Common myeloid progenitor, CD34-positive (primary cell): Measurements from ENCODE around the gene CHST15.

ENCODE experiments used
- CTCF ChIA-PET: fragments of 350-600 bp; sonication (Branson Sonifier 250); formaldehyde crosslinking; loops from one replicate; lab custom pipeline; 2021; ENCODE audit warnings: antibody characterized with exemption; lab: Charles Lee
- POLR2A ChIA-PET: fragments of 350-600 bp; sonication (Branson Sonifier 250); formaldehyde crosslinking; loops from one replicate; lab custom pipeline; 2021; ENCODE audit warnings: antibody characterized with exemption; lab: Charles Lee
- DNase-seq, 3 donors: peaks; one replicate each; pipeline versions ENCODE4 v3.0.0 to v3.0.0-alpha.2; 2013
- H3K27ac ChIP-seq, 2 experiments: 1 replicate in 1 of 2; 2 replicates in 1 of 2; pipeline ENCODE4 v1.7.0; 2013; ENCODE audit warnings: inconsistent platforms in 2 of 2, low read length in 2 of 2, mild to moderate bottlenecking in 2 of 2, low read depth in 1 of 2, moderate library complexity in 1 of 2; ENCODE audit not compliant: severe bottlenecking in 2 of 2, insufficient read depth in 1 of 2, poor library complexity in 1 of 2
- H3K27me3 ChIP-seq, 5 experiments: replicated peaks in 2 of 5; 1 replicate in 3 of 5; 2 replicates in 2 of 5; pipeline versions ENCODE4 v1.6.1 to v1.7.0; 2013; ENCODE audit warnings: low read length in 4 of 5, mild to moderate bottlenecking in 2 of 5, moderate library complexity in 2 of 5, inconsistent platforms in 1 of 5; ENCODE audit not compliant: insufficient read depth in 5 of 5, control insufficient read depth in 4 of 5
- H3K36me3 ChIP-seq, 4 experiments: 1 replicate in 2 of 4; 2 replicates in 2 of 4; pipeline versions ENCODE4 v1.6.1 to v1.7.0; 2013; ENCODE audit warnings: low read length in 3 of 4, control low read depth in 1 of 4, mild to moderate bottlenecking in 1 of 4; ENCODE audit not compliant: control insufficient read depth in 4 of 4, insufficient read depth in 4 of 4
- H3K4me1 ChIP-seq, 4 experiments: 1 replicate in 3 of 4; 2 replicates in 1 of 4; pipeline versions ENCODE4 v1.6.1 to v1.7.1; 2013; ENCODE audit warnings: low read length in 3 of 4, mild to moderate bottlenecking in 3 of 4, control low read depth in 1 of 4, inconsistent platforms in 1 of 4, moderate library complexity in 1 of 4; ENCODE audit not compliant: control insufficient read depth in 4 of 4, insufficient read depth in 4 of 4; ENCODE audit errors: control extremely low read depth in 1 of 4
- H3K4me3 ChIP-seq, 7 experiments: 1 replicate in 4 of 7; 2 replicates in 3 of 7; pipeline versions ENCODE4 v1.5.1 to v1.7.0; 2013; ENCODE audit warnings: mild to moderate bottlenecking in 7 of 7, low read length in 6 of 7, moderate library complexity in 6 of 7, inconsistent platforms in 2 of 7, low read depth in 2 of 7, control low read depth in 1 of 7; ENCODE audit not compliant: insufficient read depth in 4 of 7, control insufficient read depth in 1 of 7; ENCODE audit errors: extremely low read depth in 1 of 7
- H3K9me3 ChIP-seq, 5 experiments: 1 replicate in 4 of 5; 2 replicates in 1 of 5; pipeline versions ENCODE4 v1.6.1 to v1.7.1; 2013; ENCODE audit warnings: low read length in 4 of 5, mild to moderate bottlenecking in 2 of 5, inconsistent platforms in 1 of 5, low read depth in 1 of 5, moderate library complexity in 1 of 5; ENCODE audit not compliant: control insufficient read depth in 4 of 5, insufficient read depth in 2 of 5; ENCODE audit errors: control extremely low read depth in 1 of 5
- whole genome bisulfite sequencing: methylation state at CpG from one replicate; pipeline ENCODE4 v1.1.5; 2013; ENCODE audit not compliant: insufficient coverage; 5-methylcytosine and 5-hydroxymethylcytosine counted together

Gene CHST15

GRCh38 chr10:124001391-124002148, 91.8 kb downstream of the CHST15 start:
- Histone ChIP-seq H3K36me3 (no peaks in the 10 kb centered on the region), H3K4me3 (no peak overlapping the region), H3K4me1 (no peaks in the 10 kb centered on the region), H3K27me3 (peaks cover 0 to 7% (median 2%) of the 10 kb centered on the region in 5 experiments), H3K9me3 (no peaks in the 10 kb centered on the region), H3K27ac (no peak overlapping the region)
- CTCF ChIA-PET, result interaction anchor here (0.7 to 1.4 kb wide), 5 partner anchors 10 to 392 kb away, joined by 3 to 5 read pairs (median 3); no protein-coding TSS in a partner anchor
- POLR2A ChIA-PET, result interaction anchor here (0.5 kb wide), 1 partner anchor 1711 kb away, joined by 5 read pairs; no protein-coding TSS in a partner anchor
- WGBS, result 90% methylated on average over 18 of the region's 22 CpGs
- no peak for DNase-seq

GRCh38 chr10:124000792-124001201, 92.6 kb downstream of the CHST15 start:
- Histone ChIP-seq H3K27me3 (peaks cover 0 to 13% (median 2%) of the 10 kb centered on the region in 5 experiments), H3K27ac (no peak overlapping the region), H3K9me3 (no peaks in the 10 kb centered on the region), H3K36me3 (no peaks in the 10 kb centered on the region), H3K4me1 (peaks cover 0 to 2% (median 0%) of the 10 kb centered on the region in 4 experiments), H3K4me3 (no peak overlapping the region)
- DNase-seq, result no peak
- ChIA-PET CTCF (interaction anchor here (1.4 kb wide), 1 partner anchor 389 kb away, joined by 5 read pairs; no protein-coding TSS in a partner anchor), POLR2A (no interaction called here)
- WGBS, result 76% methylated on average over 7 of the region's 8 CpGs

- POLR2A ChIA-PET, result no interaction called here
- Histone ChIP-seq H3K27ac (no peak overlapping the region), H3K4me1 (peaks cover 0 to 9% (median 3%) of the 10 kb centered on the region in 4 experiments), H3K4me3 (no peak overlapping the region), H3K36me3 (no peaks in the 10 kb centered on the region), H3K9me3 (no peaks in the 10 kb centered on the region), H3K27me3 (peaks cover 0 to 19% (median 3%) of the 10 kb centered on the region in 5 experiments)
- CTCF ChIA-PET, result interaction anchor here (0.8 to 1.4 kb wide), 2 partner anchors 389 to 405 kb away, joined by 3 to 5 read pairs; no protein-coding TSS in a partner anchor
- WGBS, result 95% methylated on average over 14 of the region's 15 CpGs
- DNase-seq, result no peak
Observed at GRCh38 chr10:123999956-124000615, 93.3 kb downstream of the CHST15 start.

GRCh38 chr10:123999261-123999660, 94.1 kb downstream of the CHST15 start:
- no peak overlapping the region for H3K4me3 ChIP-seq
- no peak overlapping the region for H3K27ac ChIP-seq
- no peak for DNase-seq
- no peaks in the 10 kb centered on the region for H3K36me3 ChIP-seq
- no peaks in the 10 kb centered on the region for H3K9me3 ChIP-seq
- POLR2A ChIA-PET, result no interaction called here
- CTCF ChIA-PET, result interaction anchor here (5.8 kb wide), 1 partner anchor 392 kb away, joined by 96 read pairs; no protein-coding TSS in a partner anchor
- peaks cover 0 to 25% (median 3%) of the 10 kb centered on the region in 5 experiments for H3K27me3 ChIP-seq
- WGBS, result 100% methylated on average over 3 of the region's 5 CpGs
- H3K4me1 ChIP-seq, result peaks cover 0 to 16% (median 7%) of the 10 kb centered on the region in 4 experiments

GRCh38 chr10:123998197-123999141, 94.9 kb downstream of the CHST15 start:
- no peak overlapping the region for H3K4me3 ChIP-seq
- 96% methylated on average over 10 of the region's 11 CpGs for WGBS
- no peaks in the 10 kb centered on the region for H3K9me3 ChIP-seq
- H3K36me3 ChIP-seq, result no peaks in the 10 kb centered on the region
- DNase-seq, result no peak
- ChIA-PET POLR2A (no interaction called here), CTCF (interaction anchor here (0.9 to 5.8 kb wide), 3 partner anchors 263 to 398 kb away, joined by 3 to 96 read pairs (median 5); no protein-coding TSS in a partner anchor)
- peaks cover 6 to 33% (median 8%) of the 10 kb centered on the region in 5 experiments for H3K27me3 ChIP-seq
- H3K4me1 ChIP-seq, result peaks cover 0 to 18% (median 8%) of the 10 kb centered on the region in 4 experiments
- H3K27ac ChIP-seq, result no peak overlapping the region

GRCh38 chr10:123997486-123998196, 95.8 kb downstream of the CHST15 start:
- WGBS, result 48% methylated on average over 6 of the region's 7 CpGs
- Histone ChIP-seq H3K36me3 (no peaks in the 10 kb centered on the region), H3K27ac (no peak overlapping the region), H3K4me1 (peaks cover 0 to 18% (median 8%) of the 10 kb centered on the region in 4 experiments), H3K27me3 (peaks cover 7 to 36% (median 10%) of the 10 kb centered on the region in 5 experiments), H3K9me3 (no peaks in the 10 kb centered on the region), H3K4me3 (no peak overlapping the region)
- POLR2A ChIA-PET, result interaction anchor here (0.5 kb wide), 1 partner anchor 24 kb away, joined by 3 read pairs; no protein-coding TSS in a partner anchor
- CTCF ChIA-PET, result interaction anchor here (0.6 to 5.8 kb wide), 6 partner anchors 42 to 399 kb away, joined by 3 to 96 read pairs (median 4); no protein-coding TSS in a partner anchor
- peak; percentile 13 to 61 (median 61) for DNase-seq
